Gastroesophageal sphincter (tissue), 4 donors: ENCODE measurements around the gene R3HCC1L. TPM values are rescaled to one million over a fixed set of nuclear protein-coding genes. Genes with fewer than 3 reads are reported as not detected.
"Not testable (repeated sequence)": the region's sequence is repeated elsewhere in the genome, so short reads cannot be mapped to it uniquely, and the experiment has no call there.

Source experiments
- ATAC-seq: fragments of 150-250 bp; one replicate; pipeline ENCODE4 v1.9.1; 2016; ENCODE audit warnings: mild to moderate bottlenecking, moderate library complexity
- H3K27ac ChIP-seq, 4 donors: fragments of 200-600 bp; sonication (generic) in 3 of 4; 1 replicate in 3 of 4; 2 replicates in 1 of 4; pipeline ENCODE4 v1.5.1; 2016 to 2019
- H3K27me3 ChIP-seq: fragments of 200-600 bp; sonication (generic); one replicate; pipeline ENCODE4 v1.5.1; 2019
- H3K36me3 ChIP-seq, 2 donors: fragments of 200-600 bp; sonication (generic); one replicate each; pipeline ENCODE4 v1.5.1; 2019; ENCODE audit warnings: control low read depth in 1 of 2
- H3K4me1 ChIP-seq, 3 donors: fragments of 200-600 bp; sonication (generic); 1 replicate in 2 of 3; 2 replicates in 1 of 3; pipeline ENCODE4 v1.5.1; 2016 to 2019; ENCODE audit warnings: control low read depth in 2 of 3
- H3K4me3 ChIP-seq, 2 donors: fragments of 200-600 bp; sonication (generic); one replicate each; pipeline ENCODE4 v1.5.1; 2019; ENCODE audit warnings: mild to moderate bottlenecking in 1 of 2, moderate library complexity in 1 of 2
- H3K9me3 ChIP-seq, 3 donors: fragments of 200-600 bp; sonication (generic); one replicate each; pipeline ENCODE4 v1.5.1; 2017 to 2019; ENCODE audit warnings: control low read depth in 2 of 3
- CTCF ChIP-seq, 4 experiments: fragments of 200-600 bp in 2 of 4; fragments of 450-650 bp in 2 of 4; sonication (generic) in 1 of 4; IDR thresholded peaks; one replicate each; pipeline ENCODE4 v1.5.1; 2017 to 2019; ENCODE audit warnings: antibody characterized with exemption in 4 of 4, mild to moderate bottlenecking in 2 of 4, moderate library complexity in 2 of 4
- EP300 ChIP-seq: sonication (generic); formaldehyde crosslinking; IDR thresholded peaks from one replicate; pipeline ENCODE4 v1.6.1; 2017; ENCODE audit warnings: antibody characterized with exemption, mild to moderate bottlenecking
- POLR2A ChIP-seq, 2 donors: fragments of 450-650 bp; IDR thresholded peaks; one replicate each; pipeline ENCODE4 v1.6.1; 2017; ENCODE audit warnings: antibody characterized with exemption in 2 of 2, mild to moderate bottlenecking in 2 of 2, moderate library complexity in 1 of 2
- POLR2AphosphoS5 ChIP-seq: sonication (generic); formaldehyde crosslinking; IDR thresholded peaks from one replicate; pipeline ENCODE4 v1.6.1; 2017; ENCODE audit warnings: antibody characterized with exemption
- WGBS, 2 donors: methylation state at CpG; one replicate each; pipeline ENCODE4 v1.1.5; 2018; ENCODE audit warnings: low coverage in 1 of 2; 5-methylcytosine and 5-hydroxymethylcytosine counted together
- total RNA-seq, 4 donors: library from RNA; depleted of rRNA; stranded (reverse); fragments of >200 nt; gene quantifications; one replicate each; pipeline ENCODE4 v1.1.0, GENCODE V29; 2016

Gene R3HCC1L
- total RNA-seq, 4 donors from 2014 or later: 9.0 to 15.4 (median 13.7) TPM

- Histone ChIP-seq H3K27ac (peak overlapping the region; percentile 52 to 92 (median 86)), H3K4me3 (peak overlapping the region; percentile 69 to 87), H3K4me1 (peaks cover 0 to 26% (median 3%) of the 10 kb centered on the region in 3 donors), H3K27me3 (no peaks in the 10 kb centered on the region), H3K36me3 (no peaks in the 10 kb centered on the region), H3K9me3 (no peaks in the 10 kb centered on the region)
- TF ChIP-seq EP300: no peak
- TF ChIP-seq CTCF (IDR thresholded peaks at IDR 0.05): no peak
- TF ChIP-seq POLR2AphosphoS5: no peak
- TF ChIP-seq POLR2A (IDR thresholded peaks at IDR 0.05): no peak
- no peak for ATAC-seq
- WGBS, 2 donors: 21 to 26% methylated on average over 7 to 12 of the region's 13 CpGs
Measured at GRCh38 chr10:98135222-98135899, 904 bp downstream of the R3HCC1L start.

GRCh38 chr10:98136775-98137174, 2.3 kb downstream of the R3HCC1L start:
- not testable (repeated sequence) for H3K36me3 ChIP-seq, H3K9me3 ChIP-seq, ATAC-seq, H3K27ac ChIP-seq, H3K4me3 ChIP-seq, H3K27me3 ChIP-seq
- peaks cover 0 to 40% (median 3%) of the 10 kb centered on the region in 3 donors for H3K4me1 ChIP-seq
- WGBS, 2 donors: 80% methylated on average over 1 of the region's 16 CpGs; no CpG with 5 or more reads in 1 of the 2 donors

- Histone ChIP-seq H3K9me3 (no peaks in the 10 kb centered on the region), H3K4me3 (no peak overlapping the region), H3K27me3 (no peaks in the 10 kb centered on the region), H3K27ac (no peak overlapping the region), H3K4me1 (peaks cover 0 to 41% (median 3%) of the 10 kb centered on the region in 3 donors), H3K36me3 (no peaks in the 10 kb centered on the region)
- ATAC-seq: no peak
- TF ChIP-seq POLR2AphosphoS5 (no peak), POLR2A (IDR thresholded peaks at IDR 0.05) (no peak), EP300 (no peak), CTCF (IDR thresholded peaks at IDR 0.05) (no peak)
Measured at GRCh38 chr10:98138031-98138430, 3.6 kb downstream of the R3HCC1L start.

DNA sequence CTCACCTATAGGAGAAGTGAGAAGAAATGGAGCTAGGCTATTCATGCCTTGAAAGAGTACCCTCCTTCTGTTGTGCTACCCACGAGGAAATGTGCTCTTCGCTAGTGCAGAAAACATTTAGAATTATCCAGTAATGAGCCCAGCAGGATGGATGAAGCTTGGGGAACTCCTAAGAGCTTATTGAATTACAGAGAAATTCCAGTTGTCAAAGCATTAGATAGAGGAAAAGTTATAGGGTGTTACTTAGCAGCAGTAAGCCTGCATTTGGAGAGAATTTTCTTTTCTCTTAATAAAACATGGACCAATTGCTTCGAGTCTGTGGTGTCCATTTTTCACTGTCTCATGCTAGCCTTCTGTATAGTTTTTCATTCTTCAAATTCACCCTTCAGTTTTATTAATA, 5.0 kb downstream of the R3HCC1L start:
- Histone ChIP-seq H3K27me3 (no peaks in the 10 kb centered on the region), H3K4me3 (no peak overlapping the region), H3K27ac (no peak overlapping the region), H3K9me3 (no peaks in the 10 kb centered on the region), H3K4me1 (peaks cover 0 to 41% (median 3%) of the 10 kb centered on the region in 3 donors), H3K36me3 (no peaks in the 10 kb centered on the region)
- no peak for TF ChIP-seq POLR2A (IDR thresholded peaks at IDR 0.05)
- TF ChIP-seq EP300: no peak
- ATAC-seq: no peak
- 50 to 65% methylated on average over 3 of the region's 3 CpGs for WGBS, 2 donors

DNA sequence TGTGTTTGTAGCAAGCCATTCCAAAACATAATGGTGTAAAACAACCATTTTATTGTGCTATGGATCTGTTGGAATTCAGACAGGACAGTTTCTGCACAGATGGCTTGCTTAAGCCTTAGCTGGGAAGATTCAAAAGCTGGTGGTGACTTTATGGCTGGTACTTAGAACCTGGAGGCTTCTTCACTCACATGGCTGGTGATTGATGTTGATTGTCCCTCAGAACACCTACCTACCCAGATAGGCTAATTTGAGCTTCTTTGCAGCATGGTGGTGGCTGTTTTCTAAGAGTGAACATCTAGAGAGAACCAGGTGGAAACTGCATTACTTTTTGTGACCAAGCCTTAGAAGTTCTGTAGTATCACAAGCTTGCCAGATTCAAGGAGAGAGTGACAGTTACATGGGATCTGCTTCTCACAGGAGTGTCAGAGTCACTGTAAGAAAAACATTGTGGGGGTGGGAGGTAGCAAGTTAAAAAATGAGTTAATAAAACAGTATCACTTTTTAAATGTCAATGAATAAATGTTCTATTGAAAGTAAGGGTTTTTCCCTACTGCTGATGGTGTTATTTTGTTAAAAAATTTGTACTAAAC, 7.1 kb downstream of the R3HCC1L start:
- Histone ChIP-seq H3K4me3 (no peak overlapping the region), H3K4me1 (peaks cover 0 to 27% (median 0%) of the 10 kb centered on the region in 3 donors), H3K36me3 (no peaks in the 10 kb centered on the region), H3K27me3 (no peaks in the 10 kb centered on the region), H3K27ac (no peak overlapping the region), H3K9me3 (no peaks in the 10 kb centered on the region)
- ATAC-seq: no peak
- no peak for TF ChIP-seq CTCF (IDR thresholded peaks at IDR 0.05)
- TF ChIP-seq EP300: no peak
- no peak for TF ChIP-seq POLR2A (IDR thresholded peaks at IDR 0.05)
- TF ChIP-seq POLR2AphosphoS5: no peak

GRCh38 chr10:98144985-98145384, 10.5 kb downstream of the R3HCC1L start:
- H3K9me3 ChIP-seq: peaks cover 0 to 4% (median 0%) of the 10 kb centered on the region in 3 donors
- H3K4me1 ChIP-seq: peaks cover 0 to 18% (median 0%) of the 10 kb centered on the region in 3 donors
- no peak overlapping the region for H3K4me3 ChIP-seq
- TF ChIP-seq POLR2AphosphoS5: no peak
- TF ChIP-seq CTCF (IDR thresholded peaks at IDR 0.05): no peak
- TF ChIP-seq EP300: no peak
- TF ChIP-seq POLR2A (IDR thresholded peaks at IDR 0.05): no peak
- no peaks in the 10 kb centered on the region for H3K27me3 ChIP-seq
- ATAC-seq: no peak
- no peak overlapping the region for H3K27ac ChIP-seq
- no peaks in the 10 kb centered on the region for H3K36me3 ChIP-seq
- 77 to 83% methylated on average over 2 of the region's 2 CpGs for WGBS, 2 donors
